Measurements from ENCODE around the gene ACAD11.
"Not testable (repeated sequence)": the region's sequence is repeated elsewhere in the genome, so short reads cannot be mapped to it uniquely, and the experiment has no call there.

Gene ACAD11

GRCh38 chr3:132556508-132557159, 103.0 kb downstream of the ACAD11 start:
- H3K27ac ChIP-seq (ENCODE audit: low read length): no peak overlapping the region
- no peak overlapping the region for H3K9ac ChIP-seq (ENCODE audit: low read length in 2 of 2)
- H3K27me3 ChIP-seq (ENCODE audit: control insufficient read depth in 1 of 2, insufficient read depth in 2 of 2, low read length in 2 of 2): no peaks in the 10 kb centered on the region
- peaks cover 11% of the 10 kb centered on the region for H3K4me1 ChIP-seq (ENCODE audit: control insufficient read depth, insufficient read depth, low read length)
- H3K4me3 ChIP-seq (ENCODE audit: low read length in 2 of 2): no peak overlapping the region
- peaks cover 15 to 19% of the 10 kb centered on the region in 2 donors for H3K36me3 ChIP-seq (ENCODE audit: control insufficient read depth in 2 of 2, insufficient read depth in 2 of 2, low read length in 2 of 2)
- no peaks in the 10 kb centered on the region for H3K9me3 ChIP-seq (ENCODE audit: control insufficient read depth in 2 of 2, low read length in 2 of 2)

- not testable (repeated sequence) for H3K9ac ChIP-seq (ENCODE audit: low read length in 2 of 2); H3K4me3 ChIP-seq (ENCODE audit: low read length in 2 of 2); H3K27ac ChIP-seq (ENCODE audit: low read length); H3K27me3 ChIP-seq (ENCODE audit: control insufficient read depth in 1 of 2, insufficient read depth in 2 of 2, low read length in 2 of 2); H3K9me3 ChIP-seq (ENCODE audit: control insufficient read depth in 2 of 2, low read length in 2 of 2)
- Histone ChIP-seq H3K36me3 (ENCODE audit: control insufficient read depth in 2 of 2, insufficient read depth in 2 of 2, low read length in 2 of 2) (peaks cover 15 to 19% of the 10 kb centered on the region in 2 donors), H3K4me1 (ENCODE audit: control insufficient read depth, insufficient read depth, low read length) (peaks cover 11% of the 10 kb centered on the region)
Measured at GRCh38 chr3:132556036-132556386, 103.6 kb downstream of the ACAD11 start.

- Histone ChIP-seq H3K36me3 (ENCODE audit: control insufficient read depth in 2 of 2, insufficient read depth in 2 of 2, low read length in 2 of 2) (peaks cover 14 to 15% of the 10 kb centered on the region in 2 donors), H3K27ac (ENCODE audit: low read length) (no peak overlapping the region), H3K9me3 (ENCODE audit: control insufficient read depth in 2 of 2, low read length in 2 of 2) (no peaks in the 10 kb centered on the region), H3K4me3 (ENCODE audit: low read length in 2 of 2) (no peak overlapping the region), H3K4me1 (ENCODE audit: control insufficient read depth, insufficient read depth, low read length) (peaks cover 11% of the 10 kb centered on the region), H3K9ac (ENCODE audit: low read length in 2 of 2) (no peak overlapping the region), H3K27me3 (ENCODE audit: control insufficient read depth in 1 of 2, insufficient read depth in 2 of 2, low read length in 2 of 2) (no peaks in the 10 kb centered on the region)
Measured at GRCh38 chr3:132555306-132556035, 104.1 kb downstream of the ACAD11 start.

- H3K4me1 ChIP-seq (ENCODE audit: control insufficient read depth, insufficient read depth, low read length): peaks cover 13% of the 10 kb centered on the region
- H3K36me3 ChIP-seq (ENCODE audit: control insufficient read depth in 2 of 2, insufficient read depth in 2 of 2, low read length in 2 of 2): peaks cover 8 to 11% of the 10 kb centered on the region in 2 donors
- H3K27ac ChIP-seq (ENCODE audit: low read length): no peak overlapping the region
Measured at GRCh38 chr3:132554437-132554836, 105.2 kb downstream of the ACAD11 start.

GRCh38 chr3:132553826-132554225, 105.8 kb downstream of the ACAD11 start:
- Histone ChIP-seq H3K9ac (ENCODE audit: low read length in 2 of 2) (no peak overlapping the region), H3K4me1 (ENCODE audit: control insufficient read depth, insufficient read depth, low read length) (peaks cover 13% of the 10 kb centered on the region), H3K4me3 (ENCODE audit: low read length in 2 of 2) (no peak overlapping the region), H3K9me3 (ENCODE audit: control insufficient read depth in 2 of 2, low read length in 2 of 2) (no peaks in the 10 kb centered on the region), H3K36me3 (ENCODE audit: control insufficient read depth in 2 of 2, insufficient read depth in 2 of 2, low read length in 2 of 2) (peaks cover 5 to 8% of the 10 kb centered on the region in 2 donors), H3K27ac (ENCODE audit: low read length) (no peak overlapping the region), H3K27me3 (ENCODE audit: control insufficient read depth in 1 of 2, insufficient read depth in 2 of 2, low read length in 2 of 2) (no peaks in the 10 kb centered on the region)

More at GRCh38 chr3:132554437-132554836, 105.2 kb downstream of the ACAD11 start:
- Histone ChIP-seq H3K9ac (ENCODE audit: low read length in 2 of 2) (no peak overlapping the region), H3K4me3 (ENCODE audit: low read length in 2 of 2) (no peak overlapping the region), H3K9me3 (ENCODE audit: control insufficient read depth in 2 of 2, low read length in 2 of 2) (no peaks in the 10 kb centered on the region), H3K27me3 (ENCODE audit: control insufficient read depth in 1 of 2, insufficient read depth in 2 of 2, low read length in 2 of 2) (no peaks in the 10 kb centered on the region)

GRCh38 chr3:132550579-132551305, 108.9 kb downstream of the ACAD11 start:
- Histone ChIP-seq H3K9me3 (ENCODE audit: control insufficient read depth in 2 of 2, low read length in 2 of 2) (no peaks in the 10 kb centered on the region), H3K27ac (ENCODE audit: low read length) (no peak overlapping the region), H3K9ac (ENCODE audit: low read length in 2 of 2) (no peak overlapping the region), H3K36me3 (ENCODE audit: control insufficient read depth in 2 of 2, insufficient read depth in 2 of 2, low read length in 2 of 2) (no peaks in the 10 kb centered on the region), H3K4me3 (ENCODE audit: low read length in 2 of 2) (no peak overlapping the region), H3K4me1 (ENCODE audit: control insufficient read depth, insufficient read depth, low read length) (peaks cover 8% of the 10 kb centered on the region), H3K27me3 (ENCODE audit: control insufficient read depth in 1 of 2, insufficient read depth in 2 of 2, low read length in 2 of 2) (no peaks in the 10 kb centered on the region)

- Histone ChIP-seq H3K36me3 (ENCODE audit: control insufficient read depth in 2 of 2, insufficient read depth in 2 of 2, low read length in 2 of 2) (no peaks in the 10 kb centered on the region), H3K4me3 (ENCODE audit: low read length in 2 of 2) (no peak overlapping the region), H3K27me3 (ENCODE audit: control insufficient read depth in 1 of 2, insufficient read depth in 2 of 2, low read length in 2 of 2) (no peaks in the 10 kb centered on the region), H3K4me1 (ENCODE audit: control insufficient read depth, insufficient read depth, low read length) (peaks cover 4% of the 10 kb centered on the region), H3K9me3 (ENCODE audit: control insufficient read depth in 2 of 2, low read length in 2 of 2) (no peaks in the 10 kb centered on the region), H3K27ac (ENCODE audit: low read length) (no peak overlapping the region), H3K9ac (ENCODE audit: low read length in 2 of 2) (no peak overlapping the region)
Measured at GRCh38 chr3:132549890-132550578, 109.6 kb downstream of the ACAD11 start.

- no peak overlapping the region for H3K27ac ChIP-seq (ENCODE audit: low read length)
- no peaks in the 10 kb centered on the region for H3K36me3 ChIP-seq (ENCODE audit: control insufficient read depth in 2 of 2, insufficient read depth in 2 of 2, low read length in 2 of 2)
- H3K9ac ChIP-seq (ENCODE audit: low read length in 2 of 2): no peak overlapping the region
- no peak overlapping the region for H3K4me3 ChIP-seq (ENCODE audit: low read length in 2 of 2)
- no peaks in the 10 kb centered on the region for H3K9me3 ChIP-seq (ENCODE audit: control insufficient read depth in 2 of 2, low read length in 2 of 2)
- H3K27me3 ChIP-seq (ENCODE audit: control insufficient read depth in 1 of 2, insufficient read depth in 2 of 2, low read length in 2 of 2): no peaks in the 10 kb centered on the region
- H3K4me1 ChIP-seq (ENCODE audit: control insufficient read depth, insufficient read depth, low read length): peaks cover 4% of the 10 kb centered on the region
Measured at GRCh38 chr3:132549169-132549568, 110.4 kb downstream of the ACAD11 start.

- H3K27ac ChIP-seq (ENCODE audit: low read length): no peak overlapping the region
- H3K9me3 ChIP-seq (ENCODE audit: control insufficient read depth in 2 of 2, low read length in 2 of 2): no peaks in the 10 kb centered on the region
- H3K27me3 ChIP-seq (ENCODE audit: control insufficient read depth in 1 of 2, insufficient read depth in 2 of 2, low read length in 2 of 2): no peaks in the 10 kb centered on the region
- H3K4me1 ChIP-seq (ENCODE audit: control insufficient read depth, insufficient read depth, low read length): peaks cover 2% of the 10 kb centered on the region
- H3K4me3 ChIP-seq (ENCODE audit: low read length in 2 of 2): no peak overlapping the region
- H3K9ac ChIP-seq (ENCODE audit: low read length in 2 of 2): no peak overlapping the region
- H3K36me3 ChIP-seq (ENCODE audit: control insufficient read depth in 2 of 2, insufficient read depth in 2 of 2, low read length in 2 of 2): peaks cover 5 to 7% of the 10 kb centered on the region in 2 donors
Measured at GRCh38 chr3:132545471-132545870, 114.1 kb downstream of the ACAD11 start.

GRCh38 chr3:132544130-132544529, 115.5 kb downstream of the ACAD11 start:
- Histone ChIP-seq H3K27ac (ENCODE audit: low read length) (no peak overlapping the region), H3K36me3 (ENCODE audit: control insufficient read depth in 2 of 2, insufficient read depth in 2 of 2, low read length in 2 of 2) (peaks cover 8 to 14% of the 10 kb centered on the region in 2 donors), H3K9me3 (ENCODE audit: control insufficient read depth in 2 of 2, low read length in 2 of 2) (no peaks in the 10 kb centered on the region), H3K27me3 (ENCODE audit: control insufficient read depth in 1 of 2, insufficient read depth in 2 of 2, low read length in 2 of 2) (no peaks in the 10 kb centered on the region), H3K9ac (ENCODE audit: low read length in 2 of 2) (no peak overlapping the region), H3K4me3 (ENCODE audit: low read length in 2 of 2) (no peak overlapping the region), H3K4me1 (ENCODE audit: control insufficient read depth, insufficient read depth, low read length) (no peaks in the 10 kb centered on the region)

All from stomach smooth muscle (tissue), 2 donors.